HCT116 (cell line): ENCODE data around the gene CENPH.

ENCODE experiments used
- CTCF ChIP-seq, 3 experiments: fragments of 200-600 bp in 1 of 3; sonication (generic) in 1 of 3; IDR thresholded peaks in 2 of 3; conservative IDR thresholded peaks in 1 of 3; 2 replicates each; pipeline ENCODE4 v1.5.1; 2012 to 2017; ENCODE audit warnings: low read depth in 2 of 3, low read length in 2 of 3, antibody characterized with exemption in 1 of 3, borderline replicate concordance in 1 of 3, control low read depth in 1 of 3, mild to moderate bottlenecking in 1 of 3, mixed read lengths in 1 of 3, mixed run types in 1 of 3, moderate library complexity in 1 of 3; ENCODE audit not compliant: insufficient read depth in 1 of 3
- EZH2 ChIP-seq: fragments of 200-600 bp; sonication (generic); IDR thresholded peaks from 2 replicates; pipeline ENCODE4 v1.6.1; 2017; ENCODE audit warnings: antibody characterized with exemption, mixed run types
- EZH2phosphoT487 ChIP-seq: fragments of 200-600 bp; IDR thresholded peaks from 2 replicates; pipeline ENCODE4 v1.6.1; 2018; ENCODE audit warnings: antibody characterized with exemption, borderline replicate concordance
- JUND ChIP-seq: IDR thresholded peaks from 2 replicates; pipeline ENCODE4 v1.6.1; 2012
- MAX ChIP-seq: IDR thresholded peaks from 2 replicates; pipeline ENCODE4 v1.6.1; 2012
- POLR2A ChIP-seq: IDR thresholded peaks from 2 replicates; pipeline ENCODE4 v1.7.0; 2011; ENCODE audit warnings: borderline replicate concordance; ENCODE audit not compliant: insufficient read depth, insufficient read length; ENCODE audit errors: extremely low read depth
- YY1 ChIP-seq: IDR thresholded peaks from 2 replicates; pipeline ENCODE4 v1.6.1; 2011; ENCODE audit warnings: low read length, low read depth, moderate library complexity, mild to moderate bottlenecking; ENCODE audit not compliant: insufficient replicate concordance; ENCODE audit errors: extremely low read depth
- ZNF274 ChIP-seq: fragments of 200-500 bp; sonication (Bioruptor generic); IDR thresholded peaks from 2 replicates; pipeline ENCODE4 v1.6.1; 2014; ENCODE audit warnings: mild to moderate bottlenecking, low read depth, low read length, inconsistent platforms

- no peak for TF ChIP-seq CTCF (IDR thresholded peaks at IDR 0.05 in 2 of 3, conservative IDR thresholded peaks at IDR 0.05 in 1 of 3; ENCODE audit: borderline replicate concordance in 1 of 3, insufficient read depth in 1 of 3, low read depth in 2 of 3, low read length in 2 of 3)
- no peak for TF ChIP-seq EZH2phosphoT487
- TF ChIP-seq MAX = no peak
- no peak for TF ChIP-seq ZNF274
- no peak for TF ChIP-seq POLR2A
- no peak for TF ChIP-seq YY1
- no peak for TF ChIP-seq JUND
- no peak for TF ChIP-seq EZH2
Measured at GRCh38 chr5:69219939-69220338, 30.6 kb downstream of the CENPH start.
